Colonic mucosa (tissue), 4 donors: Measurements from ENCODE around the gene CD200. TPM values are rescaled to one million over a fixed set of nuclear protein-coding genes. Genes with fewer than 3 reads are reported as not detected.

Source experiments
- DNase-seq: peaks from one replicate; pipeline ENCODE4 v3.0.0-alpha.2; 2020
- H3K27ac ChIP-seq: fragments of 200-600 bp; one replicate; pipeline ENCODE4 v1.8.0; 2021
- H3K27me3 ChIP-seq: fragments of 200-600 bp; one replicate; pipeline ENCODE4 v1.8.0; 2021
- H3K36me3 ChIP-seq: fragments of 200-600 bp; one replicate; pipeline ENCODE4 v1.8.0; 2021
- H3K4me1 ChIP-seq: fragments of 200-600 bp; one replicate; pipeline ENCODE4 v1.8.0; 2021; ENCODE audit warnings: mild to moderate bottlenecking
- H3K4me3 ChIP-seq: fragments of 200-600 bp; one replicate; pipeline ENCODE4 v1.8.0; 2021
- H3K9ac ChIP-seq, 2 donors: one replicate each; pipeline ENCODE4 v1.7.0; 2013; ENCODE audit warnings: control low read depth in 2 of 2, low read depth in 2 of 2, low read length in 2 of 2
- H3K9me3 ChIP-seq: fragments of 200-600 bp; one replicate; pipeline ENCODE4 v1.8.0; 2021
- CTCF ChIP-seq: fragments of 200-600 bp; IDR thresholded peaks from one replicate; pipeline ENCODE4 v1.8.0; 2022; ENCODE audit warnings: antibody characterized with exemption, mild to moderate bottlenecking
- intact Hi-C: fragments of 100-400 bp; cut with DNase I; formaldehyde crosslinking; loops from one replicate; pipeline ENCODE4 v1.14.1; 2022
- total RNA-seq, 2 donors: library from RNA; stranded (reverse); fragmentation: NEBNext Ultra II Directional in 1 of 2; extraction: Animal tissue kit (Norgen Biotek cat#: 25700) in 1 of 2; gene quantifications; one replicate each; pipeline ENCODE4 v1.2.1, GENCODE V29; 2021
- donor health status: healthy.
- donor health status: DM: no; HTN: no; CAD: no.
- donor health status: DM: no; HTN: no; CAD: no.

CD200 gene
- total RNA-seq, 2 donors from 2014 or later, result 7.1 to 7.6 TPM

- Histone ChIP-seq H3K9ac (no peak overlapping the region), H3K4me3 (no peak overlapping the region), H3K36me3 (no peaks in the 10 kb centered on the region), H3K27me3 (no peaks in the 10 kb centered on the region), H3K4me1 (no peaks in the 10 kb centered on the region), H3K9me3 (no peaks in the 10 kb centered on the region), H3K27ac (no peak overlapping the region)
- no peak for DNase-seq
- intact Hi-C loops, result no loop called here
- no peak for TF ChIP-seq CTCF
Measured at GRCh38 chr3:112362221-112362620, 29.3 kb downstream of the CD200 start.

DNA sequence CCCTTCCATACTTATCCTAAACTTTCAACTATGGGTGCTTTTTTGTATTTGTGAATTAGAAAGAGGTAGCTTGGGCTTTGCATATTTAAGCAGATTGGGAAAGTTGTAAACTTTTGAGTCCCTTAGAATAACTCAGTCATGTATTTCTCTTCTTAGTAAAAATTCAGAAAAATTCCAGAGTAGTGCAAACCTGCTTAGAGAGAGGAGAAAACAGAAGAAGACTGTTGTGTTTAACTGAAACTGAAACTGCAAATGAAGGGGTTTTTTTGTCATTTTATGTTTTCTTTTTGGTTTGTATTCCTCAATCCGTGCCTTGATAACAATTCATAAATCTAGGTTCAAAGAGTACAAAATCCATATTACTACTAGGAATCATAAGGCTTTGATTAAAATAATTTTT, 31.3 kb downstream of the CD200 start:
- Histone ChIP-seq H3K27me3 (no peaks in the 10 kb centered on the region), H3K4me3 (no peak overlapping the region), H3K9ac (no peak overlapping the region), H3K27ac (no peak overlapping the region), H3K4me1 (no peaks in the 10 kb centered on the region), H3K9me3 (no peaks in the 10 kb centered on the region), H3K36me3 (no peaks in the 10 kb centered on the region)
- no peak for DNase-seq
- intact Hi-C loops, result no loop called here
- TF ChIP-seq CTCF, result no peak

DNA sequence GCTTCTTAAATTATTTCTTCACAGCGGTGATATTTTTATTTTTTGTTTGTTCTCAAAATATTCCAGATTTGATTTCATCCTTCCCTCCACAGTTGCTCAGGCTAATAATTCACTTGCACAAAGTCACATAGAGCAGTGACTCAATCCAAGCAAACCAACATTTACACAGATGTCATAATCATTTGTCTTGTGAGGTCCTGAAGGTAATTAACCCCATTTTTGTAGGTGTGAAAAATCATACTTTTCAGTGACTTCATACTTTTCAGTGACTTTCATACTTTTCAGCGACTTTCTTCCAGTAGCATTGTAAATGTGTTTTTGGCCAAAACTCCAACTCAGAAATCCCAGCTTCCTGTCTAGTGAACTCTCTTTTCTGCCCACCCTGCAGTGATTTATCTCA, 32.1 kb downstream of the CD200 start:
- H3K4me3 ChIP-seq, result no peak overlapping the region
- H3K27ac ChIP-seq, result no peak overlapping the region
- intact Hi-C loops, result no loop called here
- H3K36me3 ChIP-seq, result no peaks in the 10 kb centered on the region
- no peak for TF ChIP-seq CTCF
- DNase-seq, result no peak
- H3K9me3 ChIP-seq, result no peaks in the 10 kb centered on the region
- no peaks in the 10 kb centered on the region for H3K27me3 ChIP-seq
- H3K9ac ChIP-seq, result no peak overlapping the region
- no peaks in the 10 kb centered on the region for H3K4me1 ChIP-seq

DNA sequence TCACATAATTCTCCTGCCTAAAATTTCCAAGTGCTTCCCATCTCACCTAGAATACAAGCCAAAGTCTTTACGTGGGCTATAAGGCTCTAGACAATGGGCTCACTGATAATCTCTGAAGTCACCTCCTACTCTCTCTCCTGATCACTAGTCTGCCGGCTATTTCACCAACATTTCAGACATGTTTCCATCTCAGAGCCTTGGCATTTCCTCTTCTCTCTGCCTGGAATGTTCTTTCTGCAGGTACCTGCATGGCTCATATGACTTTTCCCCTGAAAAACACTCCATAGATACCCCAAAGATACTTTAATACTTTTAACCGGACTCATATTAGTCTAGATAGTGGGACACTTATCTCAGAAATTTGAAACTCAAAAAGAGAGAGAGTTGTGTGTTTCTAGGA, 32.7 kb downstream of the CD200 start:
- no peaks in the 10 kb centered on the region for H3K4me1 ChIP-seq
- no peak for DNase-seq
- no peak for TF ChIP-seq CTCF

DNA sequence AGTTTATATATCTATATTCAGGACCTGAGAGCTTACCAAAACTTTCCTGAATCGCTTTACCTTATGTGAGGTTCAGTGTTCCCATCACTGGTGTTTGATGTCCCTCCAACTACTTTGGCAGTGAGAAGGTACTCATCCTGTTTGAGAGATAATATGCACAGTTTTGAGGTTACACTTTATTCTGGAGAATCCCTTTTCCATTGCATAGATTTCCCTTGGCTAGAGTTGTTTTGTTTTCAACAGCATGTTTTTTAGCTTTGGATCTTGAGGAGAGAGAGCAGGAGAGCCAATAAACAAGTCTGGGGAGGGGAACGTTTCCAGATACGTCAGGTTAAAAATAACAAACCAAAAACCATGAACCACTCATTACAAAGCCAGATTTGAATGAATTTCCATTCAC, 33.6 kb downstream of the CD200 start:
- no peak overlapping the region for H3K27ac ChIP-seq
- no peak for TF ChIP-seq CTCF

More for the DNA sequence above, 32.7 kb downstream of the CD200 start:
- Histone ChIP-seq H3K36me3 (no peaks in the 10 kb centered on the region), H3K4me3 (no peak overlapping the region), H3K9ac (no peak overlapping the region), H3K27me3 (no peaks in the 10 kb centered on the region), H3K27ac (no peak overlapping the region), H3K9me3 (no peaks in the 10 kb centered on the region)
- intact Hi-C loops, result no loop called here

DNA sequence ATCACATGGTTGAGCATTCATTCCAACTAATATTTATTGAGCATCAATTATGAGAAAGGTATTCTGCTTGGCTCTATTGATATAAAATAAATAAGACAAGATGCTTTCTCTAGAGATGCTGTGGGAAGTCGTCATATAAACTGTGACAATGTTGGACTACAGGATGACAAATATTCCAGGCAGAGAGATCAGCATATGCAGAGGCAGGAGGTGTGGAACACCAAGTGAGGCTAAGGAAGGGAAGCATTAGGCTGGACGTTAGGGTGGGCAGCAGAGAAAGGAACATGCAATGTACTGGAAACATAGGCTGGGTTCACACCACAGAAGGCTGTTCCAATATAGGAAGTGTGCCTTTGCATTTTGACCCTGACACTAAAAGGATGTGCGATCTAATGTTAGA, 38.6 kb downstream of the CD200 start:
- no peak overlapping the region for H3K27ac ChIP-seq
- H3K27me3 ChIP-seq, result no peaks in the 10 kb centered on the region
- intact Hi-C loops, result no loop called here
- TF ChIP-seq CTCF, result no peak
- H3K9ac ChIP-seq, result no peak overlapping the region
- no peaks in the 10 kb centered on the region for H3K9me3 ChIP-seq
- H3K4me1 ChIP-seq, result no peaks in the 10 kb centered on the region
- DNase-seq, result no peak
- H3K4me3 ChIP-seq, result no peak overlapping the region
- H3K36me3 ChIP-seq, result no peaks in the 10 kb centered on the region

More for the DNA sequence above, 33.6 kb downstream of the CD200 start:
- Histone ChIP-seq H3K4me3 (no peak overlapping the region), H3K27me3 (no peaks in the 10 kb centered on the region), H3K9ac (no peak overlapping the region), H3K4me1 (no peaks in the 10 kb centered on the region), H3K9me3 (no peaks in the 10 kb centered on the region), H3K36me3 (no peaks in the 10 kb centered on the region)
- intact Hi-C loops, result no loop called here
- no peak for DNase-seq
